ENCODE measurements around the gene RYR2. TPM values are rescaled to one million over a fixed set of nuclear protein-coding genes. Genes with fewer than 3 reads are reported as not detected.

RYR2 gene
- total and polyA plus RNA-seq, 7 experiments from 2014 or later = 0.05 TPM; not detected in 6

GRCh38 chr1:237199026-237199425, 157.0 kb downstream of the RYR2 start:
- Histone ChIP-seq H3K4me1 (ENCODE audit: control insufficient read depth in 2 of 2, insufficient read depth in 2 of 2, low read length in 2 of 2) (no peaks in the 10 kb centered on the region), H3K36me3 (ENCODE audit: control insufficient read depth in 2 of 3, insufficient read depth in 3 of 3, low read length in 3 of 3) (no peaks in the 10 kb centered on the region), H3K27me3 (ENCODE audit: control insufficient read depth in 2 of 2, insufficient read depth in 2 of 2, low read length in 2 of 2) (no peaks in the 10 kb centered on the region), H3K27ac (ENCODE audit: low read depth, low read length) (no peak overlapping the region), H3K9me3 (ENCODE audit: control insufficient read depth in 2 of 3, low read length in 3 of 3) (no peaks in the 10 kb centered on the region), H3K4me3 (ENCODE audit: low read length) (no peak overlapping the region)
- intact Hi-C loops (cut with micrococcal nuclease) = no loop called here
- Mint-ChIP-seq H3K4me1 (no peaks in the 10 kb centered on the region), H3K27me3 (peaks cover 0 to 11% (median 5%) of the 10 kb centered on the region in 5 donors), H3K9me3 (peaks cover 0 to 6% (median 0%) of the 10 kb centered on the region in 11 donors), H3K36me3 (no peaks in the 10 kb centered on the region), H3K27ac (no peak overlapping the region), H3K4me3 (no peak overlapping the region)
- ChIA-PET POLR2A (no interaction called here), CTCF (no interaction called here)
- no peak for ATAC-seq
- no peak for DNase-seq

GRCh38 chr1:237201155-237201554, 159.2 kb downstream of the RYR2 start:
- H3K4me3 Mint-ChIP-seq = no peak overlapping the region
- peaks cover 0 to 22% (median 8%) of the 10 kb centered on the region in 5 donors for H3K27me3 Mint-ChIP-seq
- H3K4me1 Mint-ChIP-seq = no peaks in the 10 kb centered on the region

DNA sequence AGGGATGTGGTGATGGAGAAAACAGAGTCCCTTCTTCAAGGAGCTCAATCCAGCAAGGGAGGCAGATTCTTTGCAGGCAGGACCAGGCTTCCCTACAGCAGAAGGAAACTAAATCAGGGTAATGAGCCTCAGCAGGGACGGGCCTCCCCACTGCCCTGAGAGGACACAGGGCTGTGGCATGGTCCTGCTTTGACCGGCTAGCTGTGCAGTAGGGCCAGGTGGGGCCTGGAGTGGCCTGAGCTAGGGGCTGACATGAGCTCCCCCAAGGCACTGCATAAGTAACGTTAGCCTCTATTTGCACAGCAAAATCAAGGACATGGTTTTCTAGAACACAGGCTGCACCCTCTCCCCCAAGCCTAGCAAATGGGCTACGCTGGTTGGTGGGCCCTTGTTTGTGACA, 162.9 kb downstream of the RYR2 start:
- no peak overlapping the region for H3K27ac Mint-ChIP-seq
- POLR2A ChIA-PET = no interaction called here
- CTCF ChIA-PET = no interaction called here

More at GRCh38 chr1:237201155-237201554, 159.2 kb downstream of the RYR2 start:
- H3K27ac Mint-ChIP-seq = no peak overlapping the region
- ChIA-PET CTCF (no interaction called here), POLR2A (no interaction called here)
- no peaks in the 10 kb centered on the region for H3K36me3 Mint-ChIP-seq
- no peak overlapping the region for H3K4me3 ChIP-seq (ENCODE audit: low read length)
- H3K9me3 Mint-ChIP-seq = peaks cover 0 to 6% (median 0%) of the 10 kb centered on the region in 11 donors
- H3K27ac ChIP-seq (ENCODE audit: low read depth, low read length) = no peak overlapping the region
- no peaks in the 10 kb centered on the region for H3K9me3 ChIP-seq (ENCODE audit: control insufficient read depth in 2 of 3, low read length in 3 of 3)
- ATAC-seq (no peak), DNase-seq (no peak)
- H3K4me1 ChIP-seq (ENCODE audit: control insufficient read depth in 2 of 2, insufficient read depth in 2 of 2, low read length in 2 of 2) = no peaks in the 10 kb centered on the region
- H3K36me3 ChIP-seq (ENCODE audit: control insufficient read depth in 2 of 3, insufficient read depth in 3 of 3, low read length in 3 of 3) = no peaks in the 10 kb centered on the region
- intact Hi-C loops (cut with micrococcal nuclease) = no loop called here
- H3K27me3 ChIP-seq (ENCODE audit: control insufficient read depth in 2 of 2, insufficient read depth in 2 of 2, low read length in 2 of 2) = no peaks in the 10 kb centered on the region

GRCh38 chr1:237205400-237206064, 163.5 kb downstream of the RYR2 start:
- H3K4me1 Mint-ChIP-seq = no peaks in the 10 kb centered on the region
- ChIA-PET CTCF (no interaction called here), POLR2A (no interaction called here)
- H3K36me3 ChIP-seq (ENCODE audit: control insufficient read depth in 2 of 3, insufficient read depth in 3 of 3, low read length in 3 of 3) = no peaks in the 10 kb centered on the region
- DNase-seq (no peak), ATAC-seq (no peak)
- H3K4me3 Mint-ChIP-seq = no peak overlapping the region
- H3K9me3 ChIP-seq (ENCODE audit: control insufficient read depth in 2 of 3, low read length in 3 of 3) = no peaks in the 10 kb centered on the region
- intact Hi-C loops (cut with micrococcal nuclease) = no loop called here
- no peak overlapping the region for H3K27ac Mint-ChIP-seq
- no peak overlapping the region for H3K4me3 ChIP-seq (ENCODE audit: low read length)
- H3K27me3 Mint-ChIP-seq = peaks cover 0 to 22% (median 8%) of the 10 kb centered on the region in 5 donors
- no peak overlapping the region for H3K27ac ChIP-seq (ENCODE audit: low read depth, low read length)
- no peaks in the 10 kb centered on the region for H3K4me1 ChIP-seq (ENCODE audit: control insufficient read depth in 2 of 2, insufficient read depth in 2 of 2, low read length in 2 of 2)
- H3K27me3 ChIP-seq (ENCODE audit: control insufficient read depth in 2 of 2, insufficient read depth in 2 of 2, low read length in 2 of 2) = no peaks in the 10 kb centered on the region
- H3K9me3 Mint-ChIP-seq = peaks cover 0 to 3% (median 0%) of the 10 kb centered on the region in 11 donors
- H3K36me3 Mint-ChIP-seq = no peaks in the 10 kb centered on the region

More for the DNA sequence above, 162.9 kb downstream of the RYR2 start:
- Histone ChIP-seq H3K27ac (ENCODE audit: low read depth, low read length) (no peak overlapping the region), H3K4me3 (ENCODE audit: low read length) (no peak overlapping the region), H3K9me3 (ENCODE audit: control insufficient read depth in 2 of 3, low read length in 3 of 3) (no peaks in the 10 kb centered on the region), H3K4me1 (ENCODE audit: control insufficient read depth in 2 of 2, insufficient read depth in 2 of 2, low read length in 2 of 2) (no peaks in the 10 kb centered on the region), H3K36me3 (ENCODE audit: control insufficient read depth in 2 of 3, insufficient read depth in 3 of 3, low read length in 3 of 3) (no peaks in the 10 kb centered on the region), H3K27me3 (ENCODE audit: control insufficient read depth in 2 of 2, insufficient read depth in 2 of 2, low read length in 2 of 2) (no peaks in the 10 kb centered on the region)
- H3K4me3 Mint-ChIP-seq = no peak overlapping the region
- H3K4me1 Mint-ChIP-seq = no peaks in the 10 kb centered on the region
- peaks cover 0 to 22% (median 8%) of the 10 kb centered on the region in 5 donors for H3K27me3 Mint-ChIP-seq
- H3K9me3 Mint-ChIP-seq = peaks cover 0 to 3% (median 0%) of the 10 kb centered on the region in 11 donors
- H3K36me3 Mint-ChIP-seq = no peaks in the 10 kb centered on the region
- DNase-seq (no peak), ATAC-seq (no peak)
- intact Hi-C loops (cut with micrococcal nuclease) = no loop called here

DNA sequence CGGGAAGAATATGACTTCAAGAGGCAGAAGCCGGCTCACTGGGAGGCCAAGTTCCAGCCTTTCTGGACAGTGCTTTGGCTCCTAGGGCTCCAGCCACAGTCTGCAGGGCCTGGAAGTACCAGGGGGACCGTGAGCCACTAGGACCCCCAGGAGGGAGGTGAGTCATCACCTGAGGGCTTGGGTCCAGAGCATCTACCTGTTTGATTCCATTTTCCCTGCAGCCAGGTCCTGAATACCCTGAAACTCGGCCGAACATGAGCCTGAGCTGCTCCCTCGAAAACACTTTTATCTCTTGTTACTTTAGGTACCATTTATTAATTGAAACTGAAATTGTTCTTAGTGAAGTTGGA, 164.1 kb downstream of the RYR2 start:
- intact Hi-C loops (cut with micrococcal nuclease) = no loop called here
- ChIA-PET CTCF (no interaction called here), POLR2A (no interaction called here)
- Histone ChIP-seq H3K27ac (ENCODE audit: low read depth, low read length) (no peak overlapping the region), H3K36me3 (ENCODE audit: control insufficient read depth in 2 of 3, insufficient read depth in 3 of 3, low read length in 3 of 3) (no peaks in the 10 kb centered on the region), H3K4me1 (ENCODE audit: control insufficient read depth in 2 of 2, insufficient read depth in 2 of 2, low read length in 2 of 2) (no peaks in the 10 kb centered on the region), H3K4me3 (ENCODE audit: low read length) (no peak overlapping the region), H3K27me3 (ENCODE audit: control insufficient read depth in 2 of 2, insufficient read depth in 2 of 2, low read length in 2 of 2) (no peaks in the 10 kb centered on the region), H3K9me3 (ENCODE audit: control insufficient read depth in 2 of 3, low read length in 3 of 3) (no peaks in the 10 kb centered on the region)
- H3K36me3 Mint-ChIP-seq = no peaks in the 10 kb centered on the region
- H3K27me3 Mint-ChIP-seq = peaks cover 0 to 22% (median 8%) of the 10 kb centered on the region in 5 donors
- no peak overlapping the region for H3K4me3 Mint-ChIP-seq
- peaks cover 0 to 3% (median 0%) of the 10 kb centered on the region in 11 donors for H3K9me3 Mint-ChIP-seq
- no peak for ATAC-seq
- DNase-seq = no peak
- no peak overlapping the region for H3K27ac Mint-ChIP-seq
- H3K4me1 Mint-ChIP-seq = no peaks in the 10 kb centered on the region

- Histone ChIP-seq H3K27ac (ENCODE audit: low read depth, low read length) (no peak overlapping the region), H3K4me1 (ENCODE audit: control insufficient read depth in 2 of 2, insufficient read depth in 2 of 2, low read length in 2 of 2) (no peaks in the 10 kb centered on the region), H3K36me3 (ENCODE audit: control insufficient read depth in 2 of 3, insufficient read depth in 3 of 3, low read length in 3 of 3) (no peaks in the 10 kb centered on the region), H3K27me3 (ENCODE audit: control insufficient read depth in 2 of 2, insufficient read depth in 2 of 2, low read length in 2 of 2) (no peaks in the 10 kb centered on the region), H3K4me3 (ENCODE audit: low read length) (no peak overlapping the region), H3K9me3 (ENCODE audit: control insufficient read depth in 2 of 3, low read length in 3 of 3) (no peaks in the 10 kb centered on the region)
- H3K9me3 Mint-ChIP-seq = no peaks in the 10 kb centered on the region
- no peak for DNase-seq
- no peaks in the 10 kb centered on the region for H3K4me1 Mint-ChIP-seq
- ChIA-PET CTCF (no interaction called here), POLR2A (no interaction called here)
- no peaks in the 10 kb centered on the region for H3K36me3 Mint-ChIP-seq
- no peak overlapping the region for H3K27ac Mint-ChIP-seq
- no peak overlapping the region for H3K4me3 Mint-ChIP-seq
- intact Hi-C loops (cut with micrococcal nuclease) = no loop called here
- ATAC-seq = no peak
- H3K27me3 Mint-ChIP-seq = peaks cover 0 to 4% (median 0%) of the 10 kb centered on the region in 5 donors
Measured at GRCh38 chr1:237211031-237211430, 169.0 kb downstream of the RYR2 start.

GRCh38 chr1:237211540-237211939, 169.6 kb downstream of the RYR2 start:
- H3K4me1 ChIP-seq (ENCODE audit: control insufficient read depth in 2 of 2, insufficient read depth in 2 of 2, low read length in 2 of 2) = no peaks in the 10 kb centered on the region
- Mint-ChIP-seq H3K4me3 (no peak overlapping the region), H3K27me3 (peaks cover 0 to 4% (median 0%) of the 10 kb centered on the region in 5 donors), H3K27ac (no peak overlapping the region), H3K9me3 (no peaks in the 10 kb centered on the region), H3K36me3 (no peaks in the 10 kb centered on the region), H3K4me1 (no peaks in the 10 kb centered on the region)
- ChIA-PET CTCF (no interaction called here), POLR2A (no interaction called here)
- H3K27ac ChIP-seq (ENCODE audit: low read depth, low read length) = no peak overlapping the region
- no peaks in the 10 kb centered on the region for H3K9me3 ChIP-seq (ENCODE audit: control insufficient read depth in 2 of 3, low read length in 3 of 3)
- H3K36me3 ChIP-seq (ENCODE audit: control insufficient read depth in 2 of 3, insufficient read depth in 3 of 3, low read length in 3 of 3) = no peaks in the 10 kb centered on the region
- H3K4me3 ChIP-seq (ENCODE audit: low read length) = no peak overlapping the region
- intact Hi-C loops (cut with micrococcal nuclease) = no loop called here
- no peaks in the 10 kb centered on the region for H3K27me3 ChIP-seq (ENCODE audit: control insufficient read depth in 2 of 2, insufficient read depth in 2 of 2, low read length in 2 of 2)
- DNase-seq (no peak), ATAC-seq (no peak)
